GM21737 (cell line): ENCODE data around the gene TSPAN7.
A peak's percentile ranks its signal among the peaks of the same experiment; 100 is the strongest.

Experiments used
- ATAC-seq: cut with Tn5 transposase; IDR thresholded peaks from one replicate; pipeline ENCODE4 v1.9.1; 2021; ENCODE audit warnings: mild to moderate bottlenecking, moderate library complexity; ENCODE audit not compliant: unreplicated experiment

The TSPAN7 gene

DNA sequence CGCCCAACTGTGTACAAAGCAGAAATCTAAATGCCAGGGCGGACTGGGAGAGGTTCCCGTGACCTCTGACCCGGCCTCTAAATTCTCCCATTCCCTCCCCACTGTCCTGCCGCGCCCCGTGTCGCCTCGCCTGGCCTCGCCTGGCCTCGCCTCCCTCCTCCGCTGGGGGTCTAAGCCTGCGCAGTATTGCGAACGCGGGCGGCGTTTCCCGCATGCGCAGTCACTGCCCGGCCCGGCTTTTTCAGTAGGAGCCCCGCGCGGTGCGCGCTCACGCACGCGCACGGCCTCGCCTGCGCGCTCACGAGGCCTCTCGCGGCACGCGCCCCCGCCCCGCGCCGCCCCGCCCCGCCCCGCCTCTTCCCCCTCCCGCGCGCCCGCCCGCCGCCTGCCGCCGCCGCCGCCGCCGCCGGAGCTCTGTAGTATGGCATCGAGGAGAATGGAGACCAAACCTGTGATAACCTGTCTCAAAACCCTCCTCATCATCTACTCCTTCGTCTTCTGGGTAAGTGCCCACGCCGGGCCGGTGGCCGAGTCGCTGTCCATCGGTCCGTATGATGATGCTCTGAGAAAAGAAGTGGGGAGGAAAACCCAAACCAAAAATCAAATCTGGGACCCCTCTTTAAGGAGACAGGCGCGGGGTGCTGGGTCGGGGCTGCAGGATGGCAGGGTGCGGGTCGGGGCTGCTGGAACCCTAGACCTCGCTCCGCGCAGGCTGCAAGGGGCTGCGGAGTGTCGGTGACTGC lies at the start of gene TSPAN7:
Gene TSPAN7, plus strand, starts transcription at position 417 of the 743 bp plus-strand sequence. Its CDS starts 5 bp downstream, at position 422.
- ATAC-seq: peak; percentile 67

DNA sequence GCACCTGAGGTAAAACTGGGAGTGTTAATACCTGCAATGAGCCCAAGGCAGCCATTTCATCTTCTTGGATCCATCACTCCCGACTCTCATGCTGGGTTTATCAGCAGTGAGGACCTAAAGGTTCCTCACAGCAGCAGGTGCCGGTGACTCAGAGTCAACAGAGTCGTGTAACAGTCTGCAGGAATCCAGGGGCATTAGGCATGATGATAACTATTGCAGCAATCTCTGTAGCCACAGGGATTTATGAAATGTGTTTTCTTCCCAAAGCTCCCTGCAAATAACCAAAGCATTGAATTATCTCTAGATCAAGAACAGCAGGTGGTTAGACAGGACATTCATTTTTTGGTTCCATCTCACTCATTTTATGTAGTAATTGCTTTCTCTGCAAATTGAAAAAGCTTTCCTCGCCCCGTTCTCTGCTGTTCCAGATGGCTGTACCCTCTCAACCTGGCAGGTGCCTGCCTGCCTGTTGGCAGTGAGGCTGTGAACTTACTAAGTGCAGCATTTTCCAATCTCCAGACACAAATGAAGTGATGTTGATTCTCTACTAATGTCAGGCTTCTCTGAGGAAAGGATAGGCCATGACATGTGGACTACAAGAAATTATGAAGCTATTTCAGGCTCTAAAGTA lies 48.1 kb upstream of the TSPAN7 start:
- ATAC-seq: no peak

DNA sequence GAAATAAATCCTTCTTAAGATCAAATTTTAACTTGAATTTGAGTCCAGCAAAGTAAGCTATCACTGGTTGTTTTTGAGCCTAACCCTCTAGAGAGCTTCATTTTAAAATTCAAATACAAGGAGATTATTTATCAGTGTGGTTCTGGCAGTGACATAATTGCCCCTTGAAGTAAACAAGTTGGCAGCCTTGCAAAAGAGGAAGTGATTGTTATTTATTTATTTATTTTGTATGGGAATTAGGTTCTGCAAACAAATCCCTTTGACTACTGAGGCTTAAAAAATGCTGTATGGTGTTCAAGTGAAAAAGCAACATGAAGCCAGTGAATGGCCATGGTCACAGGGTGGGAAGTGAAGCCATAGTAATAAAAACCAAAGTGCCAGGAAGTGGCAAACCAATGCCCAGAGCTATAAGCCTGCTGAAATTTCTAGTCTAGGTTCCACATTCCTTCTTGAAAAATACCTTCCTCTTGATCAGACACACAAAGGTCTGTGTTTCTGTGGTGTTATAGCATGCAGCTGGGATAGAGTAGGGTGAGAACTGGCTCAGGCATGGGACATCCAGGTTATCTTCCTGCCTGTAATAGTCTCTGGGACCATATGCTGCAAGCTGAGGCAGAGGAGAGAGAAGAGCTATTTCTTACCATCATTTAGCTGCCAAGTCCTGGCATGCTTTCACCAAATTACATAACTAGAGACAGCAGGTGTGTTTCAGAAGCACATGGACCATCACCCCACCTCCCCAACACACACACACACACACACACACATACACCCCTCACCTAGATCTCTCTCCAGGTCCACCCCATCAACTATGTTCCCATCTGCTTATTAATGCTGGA lies 47.1 kb upstream of the TSPAN7 start:
- ATAC-seq: no peak

DNA sequence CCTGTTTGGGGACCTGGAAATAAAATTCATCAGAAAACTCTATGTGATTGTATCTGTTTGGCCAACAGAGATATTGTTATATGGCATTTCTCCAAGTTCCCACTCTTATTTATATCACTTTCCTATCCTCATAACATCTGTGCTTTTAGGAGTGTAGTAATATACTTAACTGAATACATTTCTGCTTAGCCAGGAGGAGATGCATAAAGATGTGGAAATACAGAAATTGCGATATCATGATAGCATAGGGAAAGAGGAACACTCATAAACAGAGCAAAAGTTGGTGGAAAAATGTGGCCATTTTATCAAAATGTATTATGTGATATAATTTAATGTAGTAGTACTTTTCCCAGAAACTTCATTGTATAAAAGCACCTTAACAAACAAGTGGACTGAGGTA lies 46.1 kb upstream of the TSPAN7 start:
- no peak for ATAC-seq

GRCh38 chrX:38516196-38516774 lies 45.1 kb upstream of the TSPAN7 start:
- ATAC-seq: no peak

DNA sequence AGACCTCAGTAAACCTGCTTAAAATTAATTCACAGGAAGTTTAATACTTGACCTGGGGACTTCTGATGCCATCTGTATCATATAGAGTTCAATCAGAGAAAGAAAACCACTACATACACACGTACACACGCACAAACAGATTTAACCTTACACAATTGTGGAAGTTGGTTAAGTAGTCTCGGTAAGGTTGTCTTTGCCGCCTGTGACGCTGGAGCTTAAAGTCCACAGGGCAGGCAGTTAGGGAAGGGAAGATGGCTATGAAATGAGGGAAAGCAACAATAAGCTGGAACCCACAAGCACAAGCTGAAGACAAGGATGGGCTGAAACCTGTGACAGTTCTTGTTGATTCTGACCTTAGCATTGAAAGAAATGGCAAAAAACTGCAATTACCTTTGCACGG lies 41.7 kb upstream of the TSPAN7 start:
- ATAC-seq: no peak

DNA sequence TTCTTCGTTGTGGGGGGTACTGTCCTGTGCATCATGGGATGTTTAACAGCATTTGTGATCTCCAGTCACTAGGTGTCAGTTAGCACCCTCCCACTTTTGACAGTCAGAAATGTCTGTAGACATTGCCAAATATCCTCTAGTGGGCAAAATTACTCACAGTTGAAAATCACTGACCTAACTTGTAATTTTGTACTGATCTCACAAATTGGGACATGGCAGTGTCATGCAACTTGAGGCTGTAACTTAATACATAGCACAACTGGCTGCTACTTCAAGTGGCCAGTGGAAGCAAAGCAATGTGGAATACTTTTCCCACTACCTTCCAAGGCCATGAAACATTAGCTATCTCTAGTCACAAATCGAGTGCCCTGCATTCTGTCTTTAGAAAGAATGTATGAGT lies 23.2 kb upstream of the TSPAN7 start:
- no peak for ATAC-seq

DNA sequence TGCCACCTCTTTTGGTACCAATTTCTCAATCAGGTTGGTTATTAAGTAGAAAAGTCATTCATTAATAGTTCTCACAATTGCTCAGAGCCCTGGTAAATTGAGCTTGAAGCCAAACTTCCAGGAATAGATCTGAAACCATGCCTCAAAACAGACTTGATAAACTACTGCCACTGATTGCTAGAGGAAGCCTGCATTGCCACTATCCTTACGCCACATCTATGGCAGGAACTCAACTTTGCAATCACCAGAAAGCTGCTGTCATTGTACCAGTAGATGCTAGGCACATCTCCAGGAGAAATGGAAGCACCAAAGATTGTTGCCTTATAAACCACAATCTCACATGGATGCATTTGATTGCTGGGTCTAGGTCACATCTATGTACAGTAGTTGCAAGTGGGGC lies 21.6 kb upstream of the TSPAN7 start:
- no peak for ATAC-seq

GRCh38 chrX:38548508-38548907 lies 12.8 kb upstream of the TSPAN7 start:
- no peak for ATAC-seq

DNA sequence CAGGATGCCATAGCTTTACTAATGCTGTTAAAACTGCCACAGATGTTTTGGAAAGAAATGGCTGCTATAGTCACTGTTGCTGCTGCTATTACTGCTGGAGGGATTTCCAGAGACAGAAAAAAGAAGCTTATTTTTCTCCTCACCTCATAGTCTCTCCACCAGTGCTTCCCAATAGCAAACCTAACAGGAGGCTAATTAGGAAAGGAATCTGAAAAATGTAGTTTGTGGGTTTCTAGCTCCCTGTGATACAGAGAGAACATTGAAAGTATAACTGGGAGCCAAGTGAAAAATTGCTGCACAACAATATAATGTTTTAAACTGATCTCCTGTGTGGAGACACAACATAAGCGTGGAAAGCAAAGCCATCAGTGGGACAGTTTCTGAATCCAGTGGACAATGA lies 8.6 kb upstream of the TSPAN7 start:
- no peak for ATAC-seq

DNA sequence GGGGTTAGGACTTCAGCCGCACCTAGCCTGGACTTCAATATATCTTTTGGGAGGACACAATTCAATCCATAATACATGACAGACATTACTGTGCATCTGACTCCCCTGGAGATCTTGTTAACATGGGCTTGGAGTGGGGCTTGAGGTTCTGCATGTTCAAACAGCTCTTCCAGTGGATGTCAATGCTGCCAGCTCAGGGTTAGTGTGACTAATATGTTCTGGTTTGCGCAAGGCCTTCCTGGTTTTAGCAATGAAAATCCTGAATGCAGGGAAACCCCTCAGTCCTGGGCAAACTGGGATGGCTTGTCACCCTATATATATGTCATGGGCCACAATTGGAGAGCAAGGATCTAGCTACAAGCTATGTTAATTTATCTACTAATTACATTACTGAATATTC lies 2.7 kb upstream of the TSPAN7 start:
- ATAC-seq: no peak

DNA sequence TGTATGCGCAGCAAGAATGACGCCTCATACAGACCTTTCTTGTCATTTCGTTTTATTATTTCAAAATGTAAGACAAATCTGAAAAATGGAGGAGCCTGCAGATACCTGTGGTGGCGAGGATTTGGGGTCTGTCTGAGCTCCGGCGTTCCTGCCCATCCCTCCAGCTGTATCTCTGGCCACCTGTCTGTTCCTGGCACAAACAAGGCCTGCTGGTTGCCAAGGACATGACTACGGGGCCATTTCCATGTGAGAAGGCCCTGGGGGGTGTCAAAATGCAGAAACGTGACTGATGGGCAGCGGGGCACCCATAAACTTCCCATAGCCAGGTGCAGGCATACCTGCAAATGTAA lies 591 bp upstream of the TSPAN7 start:
- no peak for ATAC-seq

DNA sequence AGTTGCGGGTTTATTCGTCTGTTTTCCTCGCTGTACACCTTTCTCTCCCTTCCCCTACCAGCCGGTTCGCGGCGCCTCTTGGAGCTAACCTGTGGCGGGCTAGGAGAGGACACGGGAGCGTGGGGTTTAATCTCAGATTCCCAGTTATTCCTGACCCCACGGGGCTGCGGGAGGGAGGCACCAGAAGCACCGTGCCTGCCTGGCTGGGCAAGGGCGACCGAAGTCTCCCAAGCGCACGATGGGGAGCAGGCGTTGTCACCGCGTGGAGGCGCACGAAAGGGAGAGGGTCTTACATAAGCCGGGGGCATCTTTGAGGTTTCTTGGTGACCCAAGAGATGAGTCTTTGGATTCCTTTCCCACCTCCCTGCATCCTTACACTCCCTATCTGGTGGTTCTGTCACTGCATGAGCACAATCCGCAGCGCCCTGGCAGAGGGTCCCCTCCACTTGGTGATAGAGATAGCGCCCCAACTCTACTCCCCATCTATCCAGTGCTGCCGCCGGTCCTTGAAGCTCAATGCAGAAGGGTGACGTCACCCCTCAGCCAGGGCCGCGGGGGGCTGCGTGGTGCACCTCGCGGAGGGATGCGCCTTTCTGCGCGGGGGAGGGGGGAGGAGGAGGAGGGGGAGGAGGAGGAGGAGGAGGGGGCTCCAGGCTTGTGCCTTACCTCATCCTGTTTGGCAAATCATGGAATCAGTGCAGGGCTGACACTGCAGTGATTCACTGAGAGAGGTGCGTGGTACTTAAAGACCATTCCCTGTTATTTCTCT lies 793 bp downstream of the TSPAN7 start:
- ATAC-seq: no peak

DNA sequence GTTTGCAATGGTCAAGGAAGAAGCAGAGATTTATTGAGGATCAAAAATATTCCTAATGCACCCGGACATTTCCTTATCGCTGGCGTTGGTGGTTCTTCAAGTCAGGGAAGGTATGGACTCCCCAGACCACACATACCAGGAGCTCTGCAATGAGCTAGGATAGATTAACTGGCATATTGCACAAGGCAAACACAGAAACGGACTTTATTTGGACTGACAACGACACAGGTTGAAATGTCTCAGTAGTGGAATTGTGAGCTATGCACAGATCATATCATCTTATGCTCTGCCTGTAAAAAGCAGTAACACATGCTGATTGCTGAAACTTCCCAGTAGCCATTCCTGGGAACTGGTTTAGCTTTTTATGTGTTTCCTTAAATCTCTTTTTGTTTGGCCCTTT lies 1.7 kb downstream of the TSPAN7 start:
- no peak for ATAC-seq

- ATAC-seq: no peak
Observed at GRCh38 chrX:38570396-38570795, 9.1 kb downstream of the TSPAN7 start.

GRCh38 chrX:38571058-38571457 lies 9.7 kb downstream of the TSPAN7 start:
- no peak for ATAC-seq

- ATAC-seq: no peak
Observed at GRCh38 chrX:38574858-38575257, 13.5 kb downstream of the TSPAN7 start.

- no peak for ATAC-seq
Observed at GRCh38 chrX:38575888-38576287, 14.5 kb downstream of the TSPAN7 start.

- no peak for ATAC-seq
Observed at GRCh38 chrX:38577738-38578137, 16.4 kb downstream of the TSPAN7 start.

DNA sequence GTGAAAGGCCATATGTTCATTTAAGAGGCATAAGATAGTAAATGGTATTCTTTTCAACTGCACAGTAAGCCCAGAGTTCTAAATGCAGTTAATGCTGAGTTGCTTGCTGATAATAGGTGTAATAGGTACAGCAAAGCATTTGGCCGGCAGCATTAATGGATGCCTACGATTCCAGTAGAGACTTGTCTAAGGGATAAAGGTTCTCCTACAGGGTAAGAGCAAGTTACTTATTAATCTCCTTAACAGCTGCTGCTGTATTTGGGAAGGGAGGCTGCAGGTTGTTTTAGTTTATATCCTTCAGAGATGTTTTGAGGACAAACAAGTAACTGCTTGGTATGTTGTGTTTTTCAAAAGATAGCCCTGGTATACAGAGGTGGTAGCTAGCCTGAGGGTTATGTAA lies 16.8 kb downstream of the TSPAN7 start:
- ATAC-seq: no peak

GRCh38 chrX:38583181-38583580 lies 21.8 kb downstream of the TSPAN7 start:
- ATAC-seq: no peak
